GM12873 (cell line): ENCODE data around the gene WNT16.

ENCODE experiments used
- CTCF ChIP-seq: IDR thresholded peaks from 2 replicates; pipeline ENCODE4 v1.5.1; 2012; ENCODE audit warnings: low read depth, mild to moderate bottlenecking, moderate library complexity, low read length, control low read depth; ENCODE audit not compliant: insufficient read depth; ENCODE audit errors: missing control alignments

Gene WNT16

DNA sequence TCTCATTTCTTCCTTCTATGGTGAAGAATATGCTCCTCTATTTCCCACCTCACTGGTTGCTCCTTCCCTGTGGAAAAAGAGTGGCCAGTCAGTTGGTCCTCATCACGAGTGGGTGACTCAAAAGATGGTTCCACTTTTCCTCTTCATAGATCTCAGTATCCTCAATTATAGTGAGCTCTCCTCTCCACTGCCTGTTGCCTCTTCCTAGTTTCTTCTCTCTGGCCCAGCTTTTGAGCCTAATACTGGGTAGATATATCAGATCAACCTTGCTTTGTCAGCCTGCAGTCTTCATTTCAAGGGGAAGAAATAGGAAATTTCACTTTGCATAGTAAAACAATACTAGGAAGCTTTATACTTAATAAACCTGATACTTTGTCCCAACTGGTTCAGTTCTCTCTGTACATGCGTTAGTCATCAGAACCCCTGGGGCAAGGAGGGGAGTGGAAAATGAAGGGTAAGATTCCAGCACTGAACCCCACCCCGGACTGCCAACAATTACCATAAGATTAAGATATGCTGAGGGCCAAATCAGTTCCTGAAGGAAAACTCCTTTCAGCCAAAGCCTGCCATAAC lies 15.5 kb upstream of the WNT16 start:
- TF ChIP-seq CTCF: no peak

DNA sequence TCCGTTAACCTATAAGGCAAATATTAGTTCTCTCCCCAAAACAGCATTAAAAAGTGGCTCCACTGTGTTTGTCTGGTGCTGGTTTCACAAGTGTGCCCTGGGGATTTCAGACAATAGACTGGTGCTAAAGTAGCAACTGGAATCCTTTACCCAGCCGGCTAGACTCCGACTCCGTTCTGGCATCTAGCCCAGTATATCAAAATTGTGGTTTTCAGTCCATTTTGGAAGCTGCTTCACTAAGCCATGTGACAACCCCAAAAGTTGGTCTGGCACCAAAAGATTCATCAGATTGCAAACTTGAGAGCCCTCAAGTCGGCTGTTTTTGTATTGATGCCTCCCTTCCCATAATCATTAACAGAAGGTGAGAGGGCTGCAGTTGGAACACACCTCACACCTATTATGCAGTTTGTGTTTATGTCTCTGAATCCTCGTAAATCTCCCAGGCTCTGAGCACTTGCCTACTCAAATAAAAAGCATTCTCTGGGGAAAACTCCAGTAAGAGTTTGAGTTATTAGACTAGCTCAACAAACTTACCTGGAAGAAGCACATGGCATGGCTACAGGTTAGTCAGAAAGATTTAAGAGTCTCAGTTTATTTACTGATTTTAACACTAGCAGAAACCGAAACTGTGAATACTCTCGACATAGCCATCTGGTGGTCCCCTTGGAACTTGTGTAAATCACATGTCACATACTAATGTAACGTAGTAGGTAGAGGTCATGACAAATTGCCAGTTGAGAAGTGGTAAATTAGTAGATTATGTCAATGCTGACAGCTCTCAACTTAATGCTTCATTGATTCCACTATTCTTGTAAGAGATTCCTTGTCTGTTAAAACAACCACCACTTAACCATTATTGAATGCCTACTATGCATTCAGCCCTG lies 14.8 kb upstream of the WNT16 start:
- peak; percentile 12 for TF ChIP-seq CTCF

DNA sequence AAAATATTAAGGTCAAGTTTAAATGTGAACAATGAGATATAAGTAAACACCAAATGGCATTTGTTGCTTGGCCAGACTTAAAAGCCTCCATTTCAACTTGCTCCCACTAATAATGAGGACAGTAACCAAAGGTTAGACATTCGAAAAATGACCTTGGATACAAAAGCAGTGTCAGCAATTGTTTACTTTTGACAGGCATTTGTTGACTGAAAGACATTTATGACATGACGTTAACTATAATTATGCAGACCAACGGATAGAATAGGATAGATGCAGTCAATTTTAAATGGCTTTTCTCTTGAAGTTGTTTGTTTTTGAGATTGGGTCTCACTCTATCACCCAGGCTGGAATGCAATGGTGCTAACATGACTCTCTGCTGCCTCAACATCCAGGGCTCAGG lies 6.3 kb upstream of the WNT16 start:
- TF ChIP-seq CTCF: no peak

DNA sequence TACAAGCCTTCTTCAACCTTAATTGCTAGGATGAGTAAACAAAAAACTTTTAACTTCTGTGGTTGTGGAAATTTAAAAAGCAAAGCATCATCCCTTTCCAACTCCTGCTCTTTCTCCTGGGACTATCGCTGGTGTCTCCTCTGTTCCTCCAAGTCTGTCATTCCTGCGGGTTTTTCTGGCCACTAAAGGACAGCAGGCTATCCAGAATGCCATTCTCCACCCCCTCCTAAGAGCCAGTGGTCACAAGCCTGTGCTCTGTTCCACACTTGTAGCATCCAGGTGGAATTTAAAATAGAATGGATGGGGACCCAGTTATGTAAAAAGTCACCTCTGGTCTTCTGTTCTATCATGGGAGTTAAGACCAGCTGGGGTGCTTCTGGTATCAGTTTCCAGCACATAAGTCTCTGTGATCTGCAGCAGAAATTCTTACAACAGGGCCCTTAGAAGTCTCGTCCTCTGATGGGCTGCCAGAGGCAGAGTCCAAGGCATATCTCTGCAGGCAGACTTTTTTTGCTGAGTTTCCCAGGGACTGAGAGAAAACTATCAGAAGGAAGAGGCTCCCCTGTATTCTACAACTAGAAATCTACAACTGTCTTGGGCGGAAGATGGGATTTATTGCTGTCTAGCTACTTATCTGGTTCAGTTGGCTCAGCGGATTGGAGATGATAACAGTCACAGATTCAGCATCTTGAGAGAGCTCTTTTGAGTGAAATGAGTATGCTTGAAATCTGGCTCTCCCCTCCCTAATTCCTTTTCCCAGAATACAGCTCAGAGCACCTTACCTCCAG lies 5.1 kb upstream of the WNT16 start:
- no peak for TF ChIP-seq CTCF

DNA sequence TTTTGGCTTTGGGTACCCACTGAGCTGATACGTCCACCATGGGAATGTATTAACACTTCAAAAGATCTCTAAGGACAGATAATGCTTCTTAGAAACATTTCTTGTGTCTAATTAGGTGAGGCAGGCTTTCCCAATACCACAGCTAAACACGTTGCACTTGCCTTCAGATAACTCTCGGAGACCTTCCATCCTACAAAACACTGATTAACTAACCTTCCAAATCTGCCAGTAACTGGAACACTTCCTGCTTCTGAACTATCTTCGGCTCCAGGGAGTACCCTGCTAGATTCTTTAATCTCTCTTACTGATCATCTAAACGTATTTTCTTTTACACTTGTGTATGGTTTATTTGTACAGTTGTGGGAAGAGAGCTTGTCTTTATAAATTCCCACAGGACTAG lies 1.1 kb upstream of the WNT16 start:
- no peak for TF ChIP-seq CTCF

- peak; percentile 45 for TF ChIP-seq CTCF
Observed at GRCh38 chr7:121329191-121330052, 622 bp downstream of the WNT16 start.
